Adrenal gland (tissue), 19 donors: Measurements from ENCODE around the gene TOP2A. TPM values are rescaled to one million over a fixed set of nuclear protein-coding genes. Genes with fewer than 3 reads are reported as not detected.

ENCODE experiments used
- DNase-seq, 7 donors: peaks; one replicate each; pipeline ENCODE4 v3.0.0-alpha.2; 2019 to 2020
- H3K27ac ChIP-seq, 5 donors: fragments of 200-600 bp; sonication (generic) in 4 of 5; 1 replicate in 3 of 5; 2 replicates in 2 of 5; pipeline versions ENCODE4 v1.5.1 to v1.8.0; 2016 to 2020; ENCODE audit warnings: mild to moderate bottlenecking in 1 of 5
- H3K27me3 ChIP-seq: fragments of 200-600 bp; 2 replicates; pipeline ENCODE4 v1.8.0; 2021
- H3K36me3 ChIP-seq, 2 donors: fragments of 200-600 bp; replicated peaks in 1 of 2; 1 replicate in 1 of 2; 2 replicates in 1 of 2; pipeline versions ENCODE4 v1.5.1 to v1.8.0; 2018 to 2022
- H3K4me1 ChIP-seq, 2 donors: fragments of 200-600 bp; replicated peaks in 1 of 2; 1 replicate in 1 of 2; 2 replicates in 1 of 2; pipeline versions ENCODE4 v1.5.1 to v1.8.0; 2018 to 2021
- H3K4me3 ChIP-seq, 4 donors: fragments of 200-600 bp; sonication (generic) in 3 of 4; one replicate each; pipeline ENCODE4 v1.5.1; 2016 to 2018
- H3K9me3 ChIP-seq, 3 donors: fragments of 200-600 bp; sonication (generic) in 1 of 3; replicated peaks in 1 of 3; 1 replicate in 2 of 3; 2 replicates in 1 of 3; pipeline versions ENCODE4 v1.5.1 to v1.8.0; 2016 to 2021
- POLR2A ChIP-seq, 2 donors: fragments of 450-650 bp; IDR thresholded peaks; one replicate each; pipeline ENCODE4 v1.6.1; 2017; ENCODE audit warnings: antibody characterized with exemption in 2 of 2, mild to moderate bottlenecking in 2 of 2, moderate library complexity in 1 of 2
- WGBS, 4 donors: extraction: QIAGEN DNeasy Blood & Tissue Kit in 2 of 4; methylation state at CpG; one replicate each; pipeline versions ENCODE4 v1.1.5 to v1.1.7; 2013 to 2017; 5-methylcytosine and 5-hydroxymethylcytosine counted together
- intact Hi-C, 2 donors: fragments of 100-400 bp; cut with DNase I; formaldehyde crosslinking; loops; one replicate each; pipeline versions ENCODE4 v1.14.1 to v1.15.0; 2022 to 2023
- long read RNA-seq, 10 donors: library from polyadenylated mRNA in 3 of 10; unstranded in 2 of 10; stranded (forward) in 1 of 10; transcript quantifications; one replicate each; pipeline ENCODE4 v2.0.0 and lab custom pipeline, GENCODE V29; 2021 to 2026
- polyA plus RNA-seq, 3 donors: library from polyadenylated mRNA; stranded (reverse); fragments of 200-250 nt in 2 of 3; fragments of 350-450 nt in 1 of 3; fragmentation: Illumina TruSeq in 1 of 3; extraction: RNeasy Lipid Tissue Mini Kit (QIAGEN cat#74804) in 1 of 3; gene quantifications; one replicate each; pipeline ENCODE4 v1.2.3, GENCODE V29; 2013 to 2014
- total RNA-seq, 9 donors: library from RNA; depleted of rRNA in 4 of 9; stranded (reverse); fragments of >200 nt in 4 of 9; fragments of 120-200 nt in 1 of 9; fragmentation: NEBNext Ultra II Directional in 1 of 9; extraction: Animal tissue kit (Norgen Biotek cat#: 25700) in 1 of 9; gene quantifications; one replicate each; pipeline versions ENCODE4 v1.1.0 to v1.2.4, GENCODE V29; 2013 to 2023
- TF ChIP-seq, protein P1 (sequence below), 6 experiments: fragments of 450-650 bp in 4 of 6; fragments of 200-600 bp in 2 of 6; sonication (generic) in 1 of 6; IDR thresholded peaks; 1 replicate in 5 of 6; 2 replicates in 1 of 6; pipeline versions ENCODE4 v1.5.1 to v1.8.0; 2016 to 2021; ENCODE audit warnings: antibody characterized with exemption in 6 of 6, mild to moderate bottlenecking in 2 of 6, moderate library complexity in 1 of 6
- donor health status: healthy with polysubstance abuse.
- donor health status: Bipolar disorder and iron deficiency.
- donor health status: DM: yes; HTN: yes; CAD: no.
- donor health status: DM: no; HTN: no; CAD: no.
- donor health status: DM: no; HTN: no; CAD: no.
- donor health status: DM: yes; HTN: yes; CAD: no.

Gene TOP2A, protein sequence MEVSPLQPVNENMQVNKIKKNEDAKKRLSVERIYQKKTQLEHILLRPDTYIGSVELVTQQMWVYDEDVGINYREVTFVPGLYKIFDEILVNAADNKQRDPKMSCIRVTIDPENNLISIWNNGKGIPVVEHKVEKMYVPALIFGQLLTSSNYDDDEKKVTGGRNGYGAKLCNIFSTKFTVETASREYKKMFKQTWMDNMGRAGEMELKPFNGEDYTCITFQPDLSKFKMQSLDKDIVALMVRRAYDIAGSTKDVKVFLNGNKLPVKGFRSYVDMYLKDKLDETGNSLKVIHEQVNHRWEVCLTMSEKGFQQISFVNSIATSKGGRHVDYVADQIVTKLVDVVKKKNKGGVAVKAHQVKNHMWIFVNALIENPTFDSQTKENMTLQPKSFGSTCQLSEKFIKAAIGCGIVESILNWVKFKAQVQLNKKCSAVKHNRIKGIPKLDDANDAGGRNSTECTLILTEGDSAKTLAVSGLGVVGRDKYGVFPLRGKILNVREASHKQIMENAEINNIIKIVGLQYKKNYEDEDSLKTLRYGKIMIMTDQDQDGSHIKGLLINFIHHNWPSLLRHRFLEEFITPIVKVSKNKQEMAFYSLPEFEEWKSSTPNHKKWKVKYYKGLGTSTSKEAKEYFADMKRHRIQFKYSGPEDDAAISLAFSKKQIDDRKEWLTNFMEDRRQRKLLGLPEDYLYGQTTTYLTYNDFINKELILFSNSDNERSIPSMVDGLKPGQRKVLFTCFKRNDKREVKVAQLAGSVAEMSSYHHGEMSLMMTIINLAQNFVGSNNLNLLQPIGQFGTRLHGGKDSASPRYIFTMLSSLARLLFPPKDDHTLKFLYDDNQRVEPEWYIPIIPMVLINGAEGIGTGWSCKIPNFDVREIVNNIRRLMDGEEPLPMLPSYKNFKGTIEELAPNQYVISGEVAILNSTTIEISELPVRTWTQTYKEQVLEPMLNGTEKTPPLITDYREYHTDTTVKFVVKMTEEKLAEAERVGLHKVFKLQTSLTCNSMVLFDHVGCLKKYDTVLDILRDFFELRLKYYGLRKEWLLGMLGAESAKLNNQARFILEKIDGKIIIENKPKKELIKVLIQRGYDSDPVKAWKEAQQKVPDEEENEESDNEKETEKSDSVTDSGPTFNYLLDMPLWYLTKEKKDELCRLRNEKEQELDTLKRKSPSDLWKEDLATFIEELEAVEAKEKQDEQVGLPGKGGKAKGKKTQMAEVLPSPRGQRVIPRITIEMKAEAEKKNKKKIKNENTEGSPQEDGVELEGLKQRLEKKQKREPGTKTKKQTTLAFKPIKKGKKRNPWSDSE (N-terminal part only)
- total RNA-seq (10 to 100 TPM in 1 of 9 donors, 1 to 10 TPM in 8; 1.9 to 51.1 (median 4.0) TPM), polyA plus RNA-seq (1 to 10 TPM in 2 of 3 donors, under 1 TPM in 1; 0.32 to 3.9 (median 1.2) TPM)
- long read RNA-seq, donor 1, partial matches to known transcripts, result 0 of 2 reads
- long read RNA-seq, donor 1, other reads (novel, unspliced or antisense), result 0 of 2 reads
- long read RNA-seq, donor 2, result 0 reads
- long read RNA-seq, donor 3, full-length matches to known transcripts, result 1 of 1 reads
- long read RNA-seq, donor 3, partial matches to known transcripts, result 0 of 1 reads
- long read RNA-seq, donor 3, other reads (novel, unspliced or antisense), result 0 of 1 reads
- long read RNA-seq, donor 4, result 0 reads
- long read RNA-seq, donor 5, full-length matches to known transcripts, result 2 of 2 reads
- long read RNA-seq, donor 5, partial matches to known transcripts, result 0 of 2 reads
- long read RNA-seq, donor 5, other reads (novel, unspliced or antisense), result 0 of 2 reads
- long read RNA-seq, donor 6, partial matches to known transcripts, result 1 of 1 reads
- long read RNA-seq, donor 6, other reads (novel, unspliced or antisense), result 0 of 1 reads
- long read RNA-seq, donor 7, partial matches to known transcripts, result 0 of 1 reads
- long read RNA-seq, donor 7, other reads (novel, unspliced or antisense), result 0 of 1 reads
- long read RNA-seq, donor 8, full-length matches to known transcripts, result 1 of 21 reads
- long read RNA-seq, donor 8, partial matches to known transcripts, result 20 of 21 reads
- long read RNA-seq, donor 8, other reads (novel, unspliced or antisense), result 0 of 21 reads
- long read RNA-seq, donor 9, partial matches to known transcripts, result 14 of 16 reads
- long read RNA-seq, donor 9, other reads (novel, unspliced or antisense), result 0 of 16 reads
- long read RNA-seq, donor 10, result 0 reads

DNA sequence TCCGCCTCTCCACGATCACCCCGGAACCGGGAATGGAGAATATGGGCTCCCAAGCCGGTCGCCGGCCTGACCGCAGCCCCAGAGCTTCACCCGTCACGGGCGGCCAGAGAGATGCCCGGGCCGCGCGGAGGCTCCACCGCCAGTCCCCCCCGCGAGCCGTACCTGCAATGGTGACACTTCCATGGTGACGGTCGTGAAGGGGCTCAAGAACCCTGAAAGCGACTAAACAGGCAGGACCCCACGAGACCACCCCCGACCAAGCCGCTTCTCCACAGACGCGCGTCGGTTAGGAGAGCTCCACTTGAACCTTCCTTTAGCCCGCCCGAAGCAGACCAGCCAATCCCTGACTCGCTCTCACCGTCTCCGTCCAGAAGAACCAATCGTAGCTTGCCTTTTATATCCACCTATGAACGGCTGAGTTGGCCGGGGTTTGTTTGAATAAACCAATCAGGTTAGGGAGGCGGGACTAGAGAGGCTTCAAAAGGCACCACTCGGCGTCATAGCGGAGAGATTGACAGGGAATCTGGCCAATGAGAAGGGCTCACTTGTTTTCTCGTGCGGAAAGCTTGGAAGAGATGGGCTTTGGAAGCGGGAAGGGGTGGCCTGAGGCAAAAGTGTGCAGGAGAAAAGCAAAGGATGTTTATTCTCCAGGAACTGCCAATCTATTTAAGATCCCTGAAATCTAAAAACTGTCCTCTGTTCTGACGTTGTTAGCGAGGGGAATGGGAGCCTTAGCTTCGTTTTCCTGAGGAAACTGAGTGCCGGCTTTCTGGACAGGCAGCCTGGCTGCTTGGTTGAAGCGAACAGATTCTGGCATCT is at the start of gene TOP2A:
Gene TOP2A, minus strand, starts transcription at position 288 of the 819 bp plus-strand sequence. Its CDS starts 105 bp downstream, at position 183.
- no peak for TF ChIP-seq POLR2A (IDR thresholded peaks at IDR 0.05)
- TF ChIP-seq, protein P1, sequence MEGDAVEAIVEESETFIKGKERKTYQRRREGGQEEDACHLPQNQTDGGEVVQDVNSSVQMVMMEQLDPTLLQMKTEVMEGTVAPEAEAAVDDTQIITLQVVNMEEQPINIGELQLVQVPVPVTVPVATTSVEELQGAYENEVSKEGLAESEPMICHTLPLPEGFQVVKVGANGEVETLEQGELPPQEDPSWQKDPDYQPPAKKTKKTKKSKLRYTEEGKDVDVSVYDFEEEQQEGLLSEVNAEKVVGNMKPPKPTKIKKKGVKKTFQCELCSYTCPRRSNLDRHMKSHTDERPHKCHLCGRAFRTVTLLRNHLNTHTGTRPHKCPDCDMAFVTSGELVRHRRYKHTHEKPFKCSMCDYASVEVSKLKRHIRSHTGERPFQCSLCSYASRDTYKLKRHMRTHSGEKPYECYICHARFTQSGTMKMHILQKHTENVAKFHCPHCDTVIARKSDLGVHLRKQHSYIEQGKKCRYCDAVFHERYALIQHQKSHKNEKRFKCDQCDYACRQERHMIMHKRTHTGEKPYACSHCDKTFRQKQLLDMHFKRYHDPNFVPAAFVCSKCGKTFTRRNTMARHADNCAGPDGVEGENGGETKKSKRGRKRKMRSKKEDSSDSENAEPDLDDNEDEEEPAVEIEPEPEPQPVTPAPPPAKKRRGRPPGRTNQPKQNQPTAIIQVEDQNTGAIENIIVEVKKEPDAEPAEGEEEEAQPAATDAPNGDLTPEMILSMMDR (IDR thresholded peaks at IDR 0.05), result no peak
- Histone ChIP-seq H3K4me3 (peak within 1 kb of the TSS in 3 of 4 donors; percentile 10 to 53 (median 17)), H3K27me3 (no peaks in the 10 kb centered on the region), H3K4me1 (peaks cover 6 to 12% of the 10 kb centered on the region in 2 donors), H3K36me3 (no peaks in the 10 kb centered on the region), H3K9me3 (no peaks in the 10 kb centered on the region), H3K27ac (peak within 1 kb of the TSS in 2 of 5 donors; percentile 19 to 32)
- intact Hi-C loops, result loop anchor here in 1 of 2 donors (10.0 kb wide), 2 partner anchors 113 to 223 kb away; partner anchors contain the start of gene RARA
- WGBS, 4 donors, result 0 to 1% (median 1%) methylated on average over 21 to 49 of the region's 49 CpGs
- DNase-seq, result peak; percentile 97 to 100 (median 99)

DNA sequence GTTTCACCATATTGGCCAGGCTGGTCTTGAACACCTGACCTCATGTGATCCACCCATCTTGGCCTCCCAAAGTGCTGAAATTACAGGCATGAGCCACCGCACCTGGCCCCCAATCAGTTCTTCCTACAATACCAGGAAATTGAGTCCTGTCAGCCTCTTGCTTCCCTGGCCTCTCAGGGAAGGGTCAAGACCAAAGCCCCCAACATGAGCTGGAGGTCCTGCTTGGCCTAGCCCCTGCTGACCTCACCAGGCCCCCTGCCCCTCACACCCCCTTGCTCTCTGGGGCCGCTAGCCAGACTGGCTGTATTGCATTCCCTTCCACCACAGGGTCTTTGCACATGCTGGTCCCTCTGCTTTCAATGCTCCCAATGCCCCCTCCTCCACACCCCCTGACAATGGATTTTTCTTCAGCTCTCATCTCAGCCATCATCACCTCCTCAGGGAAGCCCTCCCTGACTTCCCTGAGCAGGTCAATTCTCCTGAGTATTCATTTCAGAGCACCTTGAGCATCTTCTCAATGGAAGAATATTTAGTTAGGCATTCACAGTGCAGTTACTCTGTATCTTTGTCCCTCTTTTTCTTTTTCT is 49.7 kb upstream of the TOP2A start:
- no peak for DNase-seq
- no peak for TF ChIP-seq POLR2A (IDR thresholded peaks at IDR 0.05)
- TF ChIP-seq, protein P1 (IDR thresholded peaks at IDR 0.05), result no peak
- no peaks in the 10 kb centered on the region for H3K36me3 ChIP-seq
- no peaks in the 10 kb centered on the region for H3K27me3 ChIP-seq
- no peaks in the 10 kb centered on the region for H3K9me3 ChIP-seq
- intact Hi-C loops, result no loop called here
- 40 to 90% (median 88%) methylated on average over 1 to 2 of the region's 2 CpGs for WGBS, 4 donors
- H3K27ac ChIP-seq, result no peak overlapping the region
- no peaks in the 10 kb centered on the region for H3K4me1 ChIP-seq
- no peak overlapping the region for H3K4me3 ChIP-seq
